Liver (tissue), 9 donors: ENCODE measurements around the gene KCNJ12. TPM values are rescaled to one million over a fixed set of nuclear protein-coding genes. Genes with fewer than 3 reads are reported as not detected.

Experiments used
- DNase-seq: peaks from one replicate; pipeline ENCODE4 v3.0.0-alpha.2; 2017; ENCODE audit warnings: low spot score
- H3K27ac ChIP-seq, 2 donors: one replicate each; pipeline ENCODE4 v1.7.0; 2013; ENCODE audit warnings: inconsistent platforms in 2 of 2, low read length in 2 of 2, control low read depth in 1 of 2, low read depth in 1 of 2, mild to moderate bottlenecking in 1 of 2
- H3K27me3 ChIP-seq, 4 donors: one replicate each; pipeline versions ENCODE4 v1.6.1 to v1.7.0; 2013; ENCODE audit warnings: low read length in 3 of 4, inconsistent platforms in 1 of 4, mild to moderate bottlenecking in 1 of 4, moderate library complexity in 1 of 4; ENCODE audit not compliant: control insufficient read depth in 4 of 4, insufficient read depth in 4 of 4
- H3K36me3 ChIP-seq, 4 donors: one replicate each; pipeline versions ENCODE4 v1.6.1 to v1.7.0; 2013; ENCODE audit warnings: low read length in 3 of 4, mild to moderate bottlenecking in 3 of 4, low read depth in 1 of 4, moderate library complexity in 1 of 4; ENCODE audit not compliant: control insufficient read depth in 4 of 4, insufficient read depth in 3 of 4
- H3K4me1 ChIP-seq, 4 donors: one replicate each; pipeline versions ENCODE4 v1.6.1 to v1.7.0; 2013; ENCODE audit warnings: low read length in 3 of 4, mild to moderate bottlenecking in 3 of 4, moderate library complexity in 1 of 4; ENCODE audit not compliant: control insufficient read depth in 4 of 4, insufficient read depth in 4 of 4
- H3K4me3 ChIP-seq, 3 donors: one replicate each; pipeline versions ENCODE4 v1.6.1 to v1.7.0; 2013; ENCODE audit warnings: low read length in 3 of 3, control low read depth in 1 of 3, low read depth in 1 of 3, mild to moderate bottlenecking in 1 of 3
- H3K9ac ChIP-seq, 2 donors: one replicate each; pipeline ENCODE4 v1.7.0; 2013; ENCODE audit warnings: low read length in 2 of 2, mild to moderate bottlenecking in 2 of 2, moderate library complexity in 2 of 2, control low read depth in 1 of 2, low read depth in 1 of 2
- H3K9me3 ChIP-seq, 4 donors: one replicate each; pipeline versions ENCODE4 v1.6.1 to v1.7.0; 2013; ENCODE audit warnings: low read length in 3 of 4; ENCODE audit not compliant: control insufficient read depth in 4 of 4
- ATF3 ChIP-seq: IDR thresholded peaks from 2 replicates; pipeline ENCODE4 v1.6.1; 2016; ENCODE audit warnings: antibody characterized with exemption
- CTCF ChIP-seq: fragments of 150-350 bp; IDR thresholded peaks from 2 replicates; pipeline ENCODE4 v1.5.1; 2017; ENCODE audit warnings: improper control_type of control experiment, low read depth, low read length; ENCODE audit not compliant: missing input control
- EGR1 ChIP-seq, 2 donors: IDR thresholded peaks; 2 replicates each; pipeline ENCODE4 v1.6.1; 2016 to 2018; ENCODE audit warnings: antibody characterized with exemption in 2 of 2, low read depth in 2 of 2
- FOXA1 ChIP-seq: IDR thresholded peaks from 2 replicates; pipeline ENCODE4 v1.6.1; 2016; ENCODE audit warnings: antibody characterized with exemption
- FOXA2 ChIP-seq: IDR thresholded peaks from 2 replicates; pipeline ENCODE4 v1.6.1; 2016; ENCODE audit warnings: antibody characterized with exemption
- GABPA ChIP-seq, 2 donors: IDR thresholded peaks in 1 of 2; conservative IDR thresholded peaks in 1 of 2; 2 replicates each; pipeline ENCODE4 v1.6.1; 2016; ENCODE audit warnings: antibody characterized with exemption in 2 of 2, mild to moderate bottlenecking in 1 of 2, moderate library complexity in 1 of 2
- HNF4A ChIP-seq, 2 donors: conservative IDR thresholded peaks; 2 replicates each; pipeline ENCODE4 v1.6.1; 2016; ENCODE audit warnings: antibody characterized with exemption in 2 of 2, mild to moderate bottlenecking in 2 of 2
- HNF4G ChIP-seq: IDR thresholded peaks from 2 replicates; pipeline ENCODE4 v1.6.1; 2016; ENCODE audit warnings: antibody characterized with exemption
- JUND ChIP-seq, 2 donors: IDR thresholded peaks; 2 replicates each; pipeline ENCODE4 v1.6.1; 2016; ENCODE audit warnings: antibody characterized with exemption in 2 of 2
- NR2F2 ChIP-seq: IDR thresholded peaks from 2 replicates; pipeline ENCODE4 v1.6.1; 2016; ENCODE audit warnings: antibody characterized with exemption
- RAD21 ChIP-seq, 2 donors: IDR thresholded peaks; 2 replicates each; pipeline ENCODE4 v1.6.1; 2016; ENCODE audit warnings: antibody characterized with exemption in 2 of 2, mild to moderate bottlenecking in 2 of 2
- RXRA ChIP-seq, 2 donors: IDR thresholded peaks; 2 replicates each; pipeline ENCODE4 v1.6.1; 2017 to 2018; ENCODE audit warnings: antibody characterized with exemption in 2 of 2, mild to moderate bottlenecking in 1 of 2
- SP1 ChIP-seq: IDR thresholded peaks from 2 replicates; pipeline ENCODE4 v1.6.1; 2018; ENCODE audit warnings: antibody characterized with exemption, mild to moderate bottlenecking
- TAF1 ChIP-seq: conservative IDR thresholded peaks from 2 replicates; pipeline ENCODE4 v1.6.1; 2016; ENCODE audit warnings: antibody characterized with exemption, mild to moderate bottlenecking
- YY1 ChIP-seq: IDR thresholded peaks from 2 replicates; pipeline ENCODE4 v1.6.1; 2016; ENCODE audit warnings: antibody characterized with exemption, mild to moderate bottlenecking
- ZBTB33 ChIP-seq: IDR thresholded peaks from 2 replicates; pipeline ENCODE4 v1.6.1; 2016; ENCODE audit warnings: antibody characterized with exemption
- WGBS: extraction: QIAGEN DNeasy Blood & Tissue Kit; methylation state at CpG from one replicate; pipeline ENCODE4 v1.1.7; 2013; 5-methylcytosine and 5-hydroxymethylcytosine counted together
- polyA plus RNA-seq, 2 donors: library from polyadenylated mRNA; stranded (reverse) in 1 of 2; unstranded in 1 of 2; fragments of 200-250 nt in 1 of 2; fragments of >200 nt in 1 of 2; fragmentation: Nextera tagmentation in 1 of 2; extraction: Ambion mirVana in 1 of 2; gene quantifications; one replicate each; pipeline versions ENCODE4 v1.2.1 to v1.2.3, GENCODE V29; 2013 to 2015
- total RNA-seq, 2 donors: library from RNA; depleted of rRNA; stranded (reverse); fragments of >200 nt; gene quantifications; one replicate each; pipeline ENCODE4 v1.2.3, GENCODE V29; 2014
- TF ChIP-seq, protein P1 (sequence below): IDR thresholded peaks from 2 replicates; pipeline ENCODE4 v1.6.1; 2016; ENCODE audit warnings: antibody characterized with exemption, mild to moderate bottlenecking
- TF ChIP-seq, protein P2 (sequence below): IDR thresholded peaks from 2 replicates; pipeline ENCODE4 v1.6.1; 2016; ENCODE audit warnings: antibody characterized with exemption
- donor health status: healthy.
- donor health status: healthy.
- donor health status: healthy.
- donor health status: healthy.
- donor health status: healthy.

Gene KCNJ12
- total and polyA plus RNA-seq, 4 donors: 0.25 to 0.67 (median 0.38) TPM

GRCh38 chr17:21372256-21372954 lies 3.8 kb upstream of the KCNJ12 start:
- Histone ChIP-seq H3K36me3 (no peaks in the 10 kb centered on the region), H3K4me1 (peaks cover 1 to 18% (median 10%) of the 10 kb centered on the region in 4 donors), H3K9ac (no peak overlapping the region), H3K9me3 (no peaks in the 10 kb centered on the region), H3K27me3 (peaks cover 0 to 4% (median 0%) of the 10 kb centered on the region in 4 donors), H3K4me3 (no peak overlapping the region), H3K27ac (no peak overlapping the region)
- WGBS: 87% methylated on average over 16 of the region's 16 CpGs
- DNase-seq: no peak
- TF ChIP-seq EGR1 (IDR thresholded peaks at IDR 0.05; ENCODE audit: low read depth in 2 of 2) (no peak), RXRA (IDR thresholded peaks at IDR 0.05) (no peak), RAD21 (IDR thresholded peaks at IDR 0.05) (no peak), FOXA1 (no peak), JUND (IDR thresholded peaks at IDR 0.05) (no peak), HNF4A (conservative IDR thresholded peaks at IDR 0.05) (no peak), ATF3 (no peak), HNF4G (no peak), GABPA (IDR thresholded peaks at IDR 0.05 in 1 of 2, conservative IDR thresholded peaks at IDR 0.05 in 1 of 2) (no peak), YY1 (no peak), FOXA2 (no peak), CTCF (no peak), TAF1 (no peak), NR2F2 (no peak), ZBTB33 (no peak), SP1 (no peak)
- TF ChIP-seq, protein P1, sequence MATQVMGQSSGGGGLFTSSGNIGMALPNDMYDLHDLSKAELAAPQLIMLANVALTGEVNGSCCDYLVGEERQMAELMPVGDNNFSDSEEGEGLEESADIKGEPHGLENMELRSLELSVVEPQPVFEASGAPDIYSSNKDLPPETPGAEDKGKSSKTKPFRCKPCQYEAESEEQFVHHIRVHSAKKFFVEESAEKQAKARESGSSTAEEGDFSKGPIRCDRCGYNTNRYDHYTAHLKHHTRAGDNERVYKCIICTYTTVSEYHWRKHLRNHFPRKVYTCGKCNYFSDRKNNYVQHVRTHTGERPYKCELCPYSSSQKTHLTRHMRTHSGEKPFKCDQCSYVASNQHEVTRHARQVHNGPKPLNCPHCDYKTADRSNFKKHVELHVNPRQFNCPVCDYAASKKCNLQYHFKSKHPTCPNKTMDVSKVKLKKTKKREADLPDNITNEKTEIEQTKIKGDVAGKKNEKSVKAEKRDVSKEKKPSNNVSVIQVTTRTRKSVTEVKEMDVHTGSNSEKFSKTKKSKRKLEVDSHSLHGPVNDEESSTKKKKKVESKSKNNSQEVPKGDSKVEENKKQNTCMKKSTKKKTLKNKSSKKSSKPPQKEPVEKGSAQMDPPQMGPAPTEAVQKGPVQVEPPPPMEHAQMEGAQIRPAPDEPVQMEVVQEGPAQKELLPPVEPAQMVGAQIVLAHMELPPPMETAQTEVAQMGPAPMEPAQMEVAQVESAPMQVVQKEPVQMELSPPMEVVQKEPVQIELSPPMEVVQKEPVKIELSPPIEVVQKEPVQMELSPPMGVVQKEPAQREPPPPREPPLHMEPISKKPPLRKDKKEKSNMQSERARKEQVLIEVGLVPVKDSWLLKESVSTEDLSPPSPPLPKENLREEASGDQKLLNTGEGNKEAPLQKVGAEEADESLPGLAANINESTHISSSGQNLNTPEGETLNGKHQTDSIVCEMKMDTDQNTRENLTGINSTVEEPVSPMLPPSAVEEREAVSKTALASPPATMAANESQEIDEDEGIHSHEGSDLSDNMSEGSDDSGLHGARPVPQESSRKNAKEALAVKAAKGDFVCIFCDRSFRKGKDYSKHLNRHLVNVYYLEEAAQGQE: no peak
- TF ChIP-seq, protein P2, sequence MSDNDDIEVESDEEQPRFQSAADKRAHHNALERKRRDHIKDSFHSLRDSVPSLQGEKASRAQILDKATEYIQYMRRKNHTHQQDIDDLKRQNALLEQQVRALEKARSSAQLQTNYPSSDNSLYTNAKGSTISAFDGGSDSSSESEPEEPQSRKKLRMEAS: no peak
